Measurements from ENCODE around the gene AK3.
"Not testable (repeated sequence)": the region's sequence is repeated elsewhere in the genome, so short reads cannot be mapped to it uniquely, and the experiment has no call there.

DNA sequence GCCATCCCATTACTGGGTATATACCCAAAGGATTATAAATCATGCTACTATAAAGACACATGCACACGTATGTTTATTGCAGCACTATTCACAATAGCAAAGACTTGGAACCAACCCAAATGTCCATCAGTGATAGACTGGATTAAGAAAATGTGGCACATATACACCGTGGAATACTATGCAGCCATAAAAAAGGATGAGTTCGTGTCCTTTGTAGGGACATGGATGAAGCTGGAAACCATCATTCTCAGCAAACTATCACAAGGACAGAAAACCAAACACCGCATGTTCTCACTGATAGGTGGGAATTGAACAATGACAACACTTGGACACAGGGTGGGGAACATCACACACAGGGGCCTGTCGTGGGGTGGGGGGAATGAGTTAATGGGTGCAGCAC lies 80.3 kb downstream of the AK3 start:
- TF ChIP-seq EZH2phosphoT487 (conservative IDR thresholded peaks at IDR 0.05; ENCODE audit: low read length): not testable (repeated sequence)
- TF ChIP-seq, protein P1, sequence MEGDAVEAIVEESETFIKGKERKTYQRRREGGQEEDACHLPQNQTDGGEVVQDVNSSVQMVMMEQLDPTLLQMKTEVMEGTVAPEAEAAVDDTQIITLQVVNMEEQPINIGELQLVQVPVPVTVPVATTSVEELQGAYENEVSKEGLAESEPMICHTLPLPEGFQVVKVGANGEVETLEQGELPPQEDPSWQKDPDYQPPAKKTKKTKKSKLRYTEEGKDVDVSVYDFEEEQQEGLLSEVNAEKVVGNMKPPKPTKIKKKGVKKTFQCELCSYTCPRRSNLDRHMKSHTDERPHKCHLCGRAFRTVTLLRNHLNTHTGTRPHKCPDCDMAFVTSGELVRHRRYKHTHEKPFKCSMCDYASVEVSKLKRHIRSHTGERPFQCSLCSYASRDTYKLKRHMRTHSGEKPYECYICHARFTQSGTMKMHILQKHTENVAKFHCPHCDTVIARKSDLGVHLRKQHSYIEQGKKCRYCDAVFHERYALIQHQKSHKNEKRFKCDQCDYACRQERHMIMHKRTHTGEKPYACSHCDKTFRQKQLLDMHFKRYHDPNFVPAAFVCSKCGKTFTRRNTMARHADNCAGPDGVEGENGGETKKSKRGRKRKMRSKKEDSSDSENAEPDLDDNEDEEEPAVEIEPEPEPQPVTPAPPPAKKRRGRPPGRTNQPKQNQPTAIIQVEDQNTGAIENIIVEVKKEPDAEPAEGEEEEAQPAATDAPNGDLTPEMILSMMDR (IDR thresholded peaks at IDR 0.05; ENCODE audit: insufficient read depth, low read length, poor library complexity, severe bottlenecking): not testable (repeated sequence)
